HPDE6-E6E7 (cell line): ENCODE results near the gene ADGRB3.
"Not testable (repeated sequence)": the region's sequence is repeated elsewhere in the genome, so short reads cannot be mapped to it uniquely, and the experiment has no call there.

Experiments used
- DNase-seq: peaks from one replicate; pipeline ENCODE4 v3.0.0; 2011; ENCODE audit warnings: missing footprints; ENCODE audit errors: extremely low spot score

ADGRB3 gene

GRCh38 chr6:68790128-68790527, 155.0 kb downstream of the ADGRB3 start:
- not testable (repeated sequence) for DNase-seq

GRCh38 chr6:68814976-68815375, 179.9 kb downstream of the ADGRB3 start:
- not testable (repeated sequence) for DNase-seq

GRCh38 chr6:68826501-68826900, 191.4 kb downstream of the ADGRB3 start:
- DNase-seq, result no peak

- DNase-seq, result no peak
Observed at GRCh38 chr6:68834551-68834950, 199.5 kb downstream of the ADGRB3 start.

GRCh38 chr6:68838571-68838970, 203.5 kb downstream of the ADGRB3 start:
- DNase-seq, result no peak

GRCh38 chr6:68852791-68853190, 217.7 kb downstream of the ADGRB3 start:
- no peak for DNase-seq

GRCh38 chr6:68859233-68859632, 224.2 kb downstream of the ADGRB3 start:
- DNase-seq, result no peak

GRCh38 chr6:68868646-68869045, 233.6 kb downstream of the ADGRB3 start:
- DNase-seq, result no peak

GRCh38 chr6:68873236-68873635, 238.2 kb downstream of the ADGRB3 start:
- no peak for DNase-seq

- DNase-seq, result no peak
Observed at GRCh38 chr6:68874747-68875146, 239.7 kb downstream of the ADGRB3 start.

- no peak for DNase-seq
Observed at GRCh38 chr6:68875403-68875802, 240.3 kb downstream of the ADGRB3 start.

GRCh38 chr6:68876792-68877493, 241.9 kb downstream of the ADGRB3 start:
- DNase-seq, result no peak

GRCh38 chr6:68880050-68880813, 245.2 kb downstream of the ADGRB3 start:
- no peak for DNase-seq

GRCh38 chr6:68883325-68883724, 248.2 kb downstream of the ADGRB3 start:
- DNase-seq, result not testable (repeated sequence)

- peak; percentile 1 for DNase-seq
Observed at GRCh38 chr6:68891419-68891818, 256.3 kb downstream of the ADGRB3 start.

GRCh38 chr6:68892452-68892851, 257.4 kb downstream of the ADGRB3 start:
- DNase-seq, result no peak

- no peak for DNase-seq
Observed at GRCh38 chr6:68895929-68896328, 260.8 kb downstream of the ADGRB3 start.

- no peak for DNase-seq
Observed at GRCh38 chr6:68901044-68901443, 266.0 kb downstream of the ADGRB3 start.

- DNase-seq, result no peak
Observed at GRCh38 chr6:68911334-68911733, 276.3 kb downstream of the ADGRB3 start.

GRCh38 chr6:68911811-68912210, 276.7 kb downstream of the ADGRB3 start:
- DNase-seq, result no peak

GRCh38 chr6:68912805-68913204, 277.7 kb downstream of the ADGRB3 start:
- DNase-seq, result not testable (repeated sequence)

- DNase-seq, result no peak
Observed at GRCh38 chr6:68915586-68915985, 280.5 kb downstream of the ADGRB3 start.

- no peak for DNase-seq
Observed at GRCh38 chr6:68919537-68919936, 284.5 kb downstream of the ADGRB3 start.
